ENCODE measurements around the gene CHST5.

DNA sequence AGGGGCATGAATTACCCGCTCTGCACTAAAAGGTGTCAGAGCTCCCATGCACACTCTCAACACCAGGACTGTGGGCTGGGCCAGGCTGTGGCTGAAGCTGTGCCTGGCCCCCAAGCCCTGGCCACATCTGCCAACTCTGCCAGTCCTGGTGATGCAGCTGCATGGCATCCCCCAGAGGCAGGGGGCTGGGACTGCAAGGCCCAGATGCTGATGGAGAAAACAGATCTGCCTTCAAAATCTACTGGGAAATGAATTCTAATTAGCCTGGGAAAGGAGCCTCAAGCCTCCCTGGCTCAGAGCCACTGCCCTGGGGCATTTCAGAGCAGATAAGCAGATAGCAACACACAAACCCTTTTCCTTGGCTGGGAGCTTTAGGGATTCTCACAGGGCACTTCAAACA, 44.0 kb downstream of the CHST5 start:
- TF ChIP-seq, protein P1, sequence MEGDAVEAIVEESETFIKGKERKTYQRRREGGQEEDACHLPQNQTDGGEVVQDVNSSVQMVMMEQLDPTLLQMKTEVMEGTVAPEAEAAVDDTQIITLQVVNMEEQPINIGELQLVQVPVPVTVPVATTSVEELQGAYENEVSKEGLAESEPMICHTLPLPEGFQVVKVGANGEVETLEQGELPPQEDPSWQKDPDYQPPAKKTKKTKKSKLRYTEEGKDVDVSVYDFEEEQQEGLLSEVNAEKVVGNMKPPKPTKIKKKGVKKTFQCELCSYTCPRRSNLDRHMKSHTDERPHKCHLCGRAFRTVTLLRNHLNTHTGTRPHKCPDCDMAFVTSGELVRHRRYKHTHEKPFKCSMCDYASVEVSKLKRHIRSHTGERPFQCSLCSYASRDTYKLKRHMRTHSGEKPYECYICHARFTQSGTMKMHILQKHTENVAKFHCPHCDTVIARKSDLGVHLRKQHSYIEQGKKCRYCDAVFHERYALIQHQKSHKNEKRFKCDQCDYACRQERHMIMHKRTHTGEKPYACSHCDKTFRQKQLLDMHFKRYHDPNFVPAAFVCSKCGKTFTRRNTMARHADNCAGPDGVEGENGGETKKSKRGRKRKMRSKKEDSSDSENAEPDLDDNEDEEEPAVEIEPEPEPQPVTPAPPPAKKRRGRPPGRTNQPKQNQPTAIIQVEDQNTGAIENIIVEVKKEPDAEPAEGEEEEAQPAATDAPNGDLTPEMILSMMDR (conservative IDR thresholded peaks at IDR 0.05 in 1 of 2, IDR thresholded peaks at IDR 0.05 in 1 of 2; ENCODE audit: low read depth in 1 of 2, low read length in 2 of 2): no peak
- no peak for TF ChIP-seq EZH2 (IDR thresholded peaks at IDR 0.05; ENCODE audit: low read length, missing control alignments)
